Endometrial microvascular endothelial cells (primary cell): ENCODE data around the gene PIK3R1. TPM values are rescaled to one million over a fixed set of nuclear protein-coding genes. Genes with fewer than 3 reads are reported as not detected.
"Not testable (repeated sequence)": the region's sequence is repeated elsewhere in the genome, so short reads cannot be mapped to it uniquely, and the experiment has no call there.

Experiments used
- in situ Hi-C: cut with HindIII; loops from 2 replicates; pipeline ENCODE4 v1.10.0; 2017; ENCODE audit warnings: low sequenced_read_pairs, low pct_unique_long_range_greater_than_20kb; ENCODE audit errors: inconsistent ontology term
- total RNA-seq: library from RNA; depleted of rRNA; stranded (reverse); fragments of >200 nt; gene quantifications from one replicate; pipeline ENCODE4 v1.2.3, GENCODE V29; 2015; ENCODE audit errors: inconsistent ontology term

The PIK3R1 gene
- total RNA-seq, 1 donor from 2014 or later, result 22.7 TPM

DNA sequence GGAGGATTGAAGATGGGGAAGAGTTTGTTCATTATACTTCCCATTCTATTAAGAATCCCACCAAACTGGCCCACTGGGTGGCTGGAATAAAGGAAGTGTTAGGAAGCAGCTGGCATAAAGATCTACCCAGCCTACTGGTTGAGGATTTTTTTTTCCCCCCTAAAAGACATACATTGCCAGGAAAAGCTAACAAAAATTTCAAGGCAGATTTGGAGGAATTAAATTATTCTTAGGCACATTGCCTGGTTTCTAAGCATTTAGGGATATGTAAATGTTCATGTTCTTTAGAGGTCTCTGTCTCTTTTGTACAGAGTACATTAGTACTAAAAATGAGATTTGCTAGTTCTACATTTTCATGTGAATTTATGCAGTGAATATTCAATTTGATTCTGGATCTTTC is 8.3 kb downstream of the PIK3R1 start:
- in situ Hi-C loops, result no loop called here

DNA sequence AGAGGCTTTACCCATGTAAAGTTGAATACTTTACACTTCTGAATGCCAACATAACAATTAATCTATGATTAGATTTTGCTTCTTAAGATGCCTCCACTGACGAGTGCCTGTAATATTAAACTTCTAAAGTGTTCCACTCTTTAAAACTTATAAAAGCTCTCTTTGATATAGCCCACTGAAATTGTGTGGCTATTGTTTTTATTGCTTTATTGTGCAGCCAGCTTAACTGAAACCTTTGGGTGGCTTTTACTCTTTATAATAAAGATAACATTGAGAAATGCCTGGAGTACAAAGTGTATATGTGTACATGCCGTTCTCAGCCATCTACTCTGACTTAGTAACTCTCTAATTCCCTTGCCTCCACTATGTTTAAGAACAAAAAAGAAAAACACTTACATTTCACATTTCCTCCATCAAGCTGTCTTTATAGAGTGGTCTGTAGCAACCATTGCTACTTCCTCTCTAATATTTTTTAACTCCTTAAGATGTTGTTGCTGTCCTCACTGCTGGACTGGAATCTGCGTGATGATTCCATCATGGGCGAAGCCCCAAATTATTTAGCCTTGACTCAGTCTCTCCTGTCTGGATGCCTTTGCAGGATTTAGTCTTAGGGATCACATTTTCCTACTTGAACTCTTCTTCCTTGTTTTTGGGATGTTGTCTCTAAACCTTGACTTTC is 9.1 kb downstream of the PIK3R1 start:
- in situ Hi-C loops, result no loop called here

DNA sequence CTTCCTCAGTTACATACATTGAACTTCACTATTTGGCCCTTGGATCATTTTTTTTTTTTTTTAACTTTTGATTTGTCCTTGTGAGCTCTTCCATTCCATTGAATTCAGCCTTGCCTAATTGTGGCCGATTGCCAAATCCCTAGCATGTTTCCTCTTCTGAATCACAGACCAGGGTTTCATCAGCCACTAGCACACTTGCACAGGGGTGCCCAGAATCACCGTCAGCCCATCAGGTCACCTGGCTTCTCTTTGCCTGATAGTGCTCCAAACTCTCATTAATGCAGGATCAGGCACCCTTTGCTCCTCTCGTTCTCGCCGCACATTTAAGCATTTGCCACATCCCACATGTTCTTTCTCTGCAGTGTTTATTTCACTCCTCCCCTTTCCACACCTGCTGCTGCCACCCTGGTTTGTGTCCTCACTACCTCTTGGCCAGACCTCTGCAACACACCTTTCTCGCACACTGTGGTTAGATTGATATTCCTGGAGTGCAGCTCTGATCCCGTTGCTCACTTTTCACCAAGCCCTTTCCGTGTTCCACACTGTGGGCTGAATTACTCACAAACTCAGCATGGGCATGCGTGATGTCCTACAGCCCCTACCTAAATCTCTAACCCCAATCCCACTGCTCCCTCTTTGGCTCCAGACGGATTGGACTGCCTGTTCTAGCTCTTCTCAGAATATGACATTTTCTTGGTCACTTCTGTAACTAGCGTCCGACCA is 9.8 kb downstream of the PIK3R1 start:
- in situ Hi-C loops, result no loop called here

DNA sequence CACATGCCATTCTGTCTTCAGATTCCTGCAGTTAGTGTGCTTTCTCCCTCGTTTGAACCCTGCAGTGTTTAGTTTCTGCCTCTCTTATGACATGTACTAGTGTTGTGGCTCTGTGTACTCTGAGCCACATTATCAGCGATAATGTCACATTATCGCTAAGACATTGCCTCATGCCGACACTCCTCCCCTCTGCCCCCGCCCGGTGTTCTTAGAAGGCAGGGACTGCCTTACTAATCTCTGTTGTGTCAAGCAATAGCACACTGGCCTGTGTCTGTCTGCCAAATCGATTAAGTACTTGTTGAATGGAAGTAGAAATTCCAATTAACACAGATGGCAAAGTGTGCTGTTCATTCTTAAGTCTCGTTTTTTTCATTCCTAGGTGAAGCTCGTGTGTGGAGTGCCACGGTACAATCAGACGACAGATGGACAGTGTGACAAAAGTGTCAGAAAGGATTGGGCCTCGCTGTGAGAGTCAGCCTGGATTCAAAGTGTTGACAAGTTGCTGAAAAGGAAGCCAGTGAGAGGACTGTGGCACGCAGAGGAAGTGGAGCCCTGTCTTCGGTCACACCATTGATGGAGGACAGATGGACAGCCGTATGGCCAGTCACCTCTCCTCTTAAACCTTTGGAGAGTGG is 10.5 kb downstream of the PIK3R1 start:
- in situ Hi-C loops, result no loop called here

DNA sequence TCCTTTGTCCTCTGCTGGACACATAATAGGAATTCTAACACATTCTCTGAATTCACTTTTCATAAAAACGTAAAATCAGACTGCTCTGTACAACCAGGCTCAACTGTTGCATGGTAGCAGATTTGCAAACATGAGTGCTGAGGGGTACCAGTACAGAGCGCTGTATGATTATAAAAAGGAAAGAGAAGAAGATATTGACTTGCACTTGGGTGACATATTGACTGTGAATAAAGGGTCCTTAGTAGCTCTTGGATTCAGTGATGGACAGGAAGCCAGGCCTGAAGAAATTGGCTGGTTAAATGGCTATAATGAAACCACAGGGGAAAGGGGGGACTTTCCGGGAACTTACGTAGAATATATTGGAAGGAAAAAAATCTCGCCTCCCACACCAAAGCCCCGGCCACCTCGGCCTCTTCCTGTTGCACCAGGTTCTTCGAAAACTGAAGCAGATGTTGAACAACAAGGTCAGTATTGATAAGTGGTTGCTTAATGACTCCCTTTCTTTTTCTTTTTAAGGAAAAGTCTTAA is 11.1 kb downstream of the PIK3R1 start:
- in situ Hi-C loops, result no loop called here

DNA sequence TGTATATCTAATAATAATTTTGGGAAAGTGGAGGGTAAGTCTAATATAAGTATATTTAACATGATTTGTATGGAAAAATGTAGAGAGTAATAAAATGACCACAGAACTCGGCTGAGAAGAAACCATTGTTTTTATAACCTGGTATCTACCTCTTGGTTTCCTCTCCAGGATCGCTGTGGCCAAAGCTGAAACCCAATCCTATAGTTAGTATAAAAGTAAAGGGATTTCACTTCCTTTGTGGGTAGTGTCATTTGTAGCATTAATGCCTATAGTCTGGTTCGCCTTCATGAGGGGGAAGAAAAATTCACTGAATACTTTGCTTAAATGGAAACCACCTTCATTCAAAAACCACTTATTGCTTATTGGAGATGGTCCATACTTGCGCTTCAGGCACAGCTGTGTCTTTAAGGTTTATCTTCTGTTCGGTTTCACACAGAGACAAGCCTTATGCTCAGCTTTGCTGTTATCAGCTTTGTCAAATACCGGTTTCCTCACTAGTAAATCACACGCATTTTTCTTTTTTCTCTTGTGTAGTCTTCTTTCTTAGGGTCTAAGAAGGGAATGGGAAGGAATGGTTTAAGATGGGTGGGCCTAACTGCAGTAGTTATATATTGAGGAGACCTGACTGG is 12.1 kb downstream of the PIK3R1 start:
- in situ Hi-C loops, result no loop called here

DNA sequence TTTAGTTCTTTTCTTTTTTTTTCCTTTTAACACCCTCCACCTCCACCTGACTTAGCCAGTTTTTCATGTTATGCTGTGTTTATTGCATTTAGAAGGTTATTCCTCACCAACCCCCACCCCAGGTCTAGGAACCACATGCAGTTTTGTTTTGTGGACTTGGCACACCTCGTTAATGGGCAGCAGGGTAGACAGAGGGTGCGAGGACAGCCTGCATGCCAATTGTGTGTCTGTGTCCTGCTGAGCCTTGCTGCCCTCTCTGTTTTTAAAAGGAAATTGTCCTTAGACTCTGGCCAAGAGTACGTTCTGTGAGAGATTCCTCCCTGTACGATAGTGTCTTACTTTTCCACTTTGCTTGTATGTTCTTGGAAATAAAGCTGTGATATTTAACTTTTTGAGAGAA is 13.9 kb downstream of the PIK3R1 start:
- in situ Hi-C loops, result no loop called here

DNA sequence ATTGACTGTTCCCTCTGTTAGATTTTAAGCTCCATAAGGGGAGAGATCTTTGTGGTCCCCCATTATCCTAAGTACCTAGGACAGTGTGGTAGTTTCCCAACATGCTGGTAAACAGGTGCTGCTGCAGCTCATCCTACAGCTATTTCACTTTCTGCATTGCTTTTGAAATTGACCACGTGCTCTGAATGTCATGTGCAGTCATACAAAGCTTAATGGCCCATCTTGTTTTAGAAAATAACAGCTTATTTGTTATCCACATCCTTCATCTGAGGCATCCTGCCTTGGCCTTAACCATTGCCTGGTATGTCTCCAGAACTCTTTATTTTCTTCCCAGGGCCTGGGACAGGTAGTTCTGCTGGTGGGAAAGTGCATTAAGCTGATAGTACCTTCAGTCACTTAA is 14.7 kb downstream of the PIK3R1 start:
- in situ Hi-C loops, result no loop called here

DNA sequence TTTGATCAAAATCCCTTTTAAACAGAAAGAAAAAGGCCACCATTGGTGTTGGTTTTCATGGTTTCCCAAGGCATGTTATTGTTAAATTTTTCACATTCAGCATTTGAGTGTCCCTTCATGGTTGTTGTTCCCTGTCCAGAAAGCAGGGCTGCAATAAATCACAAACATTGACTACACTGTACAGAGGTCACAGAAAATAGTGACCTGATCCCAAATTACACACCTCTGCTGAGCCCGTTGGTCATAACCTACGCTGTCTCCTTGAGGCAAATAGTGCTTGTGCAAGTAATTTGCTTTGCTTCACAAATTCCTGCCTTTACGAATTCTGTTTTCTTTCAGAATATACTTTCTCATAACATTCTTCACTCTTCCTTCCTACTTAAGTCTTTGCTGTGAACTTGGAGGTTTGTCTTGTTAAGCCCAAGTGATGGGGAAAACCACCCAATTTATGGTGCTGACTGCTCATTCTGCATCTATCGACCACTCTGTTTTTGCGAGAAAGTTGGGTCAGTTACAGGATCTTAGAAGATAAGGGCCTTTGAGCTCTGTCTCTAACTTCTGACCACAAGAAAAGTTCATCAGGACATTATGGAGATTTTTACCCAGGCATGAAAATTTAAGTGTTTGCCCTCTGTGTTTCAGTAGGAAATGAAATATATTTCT is 16.0 kb downstream of the PIK3R1 start:
- in situ Hi-C loops, result no loop called here

DNA sequence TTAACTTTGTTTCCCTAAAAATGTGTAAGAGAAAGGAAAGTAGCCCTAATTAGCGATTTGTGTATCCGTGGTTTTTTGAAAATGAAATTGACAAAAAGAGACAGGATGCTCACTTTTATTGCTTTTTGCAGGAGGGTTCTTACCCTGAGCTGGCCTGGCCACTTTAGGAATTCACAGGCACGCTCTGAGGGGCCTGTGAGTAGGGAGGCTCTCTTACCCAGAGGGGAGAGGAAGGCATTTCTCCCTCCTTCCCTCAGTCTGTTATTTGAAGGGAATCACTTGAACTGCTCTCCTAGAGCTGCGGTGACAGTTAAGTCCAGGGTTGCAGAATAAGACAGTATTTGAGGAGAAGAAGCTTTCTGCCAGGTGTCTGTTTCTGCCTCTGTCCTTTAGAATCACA is 16.7 kb downstream of the PIK3R1 start:
- in situ Hi-C loops, result no loop called here

DNA sequence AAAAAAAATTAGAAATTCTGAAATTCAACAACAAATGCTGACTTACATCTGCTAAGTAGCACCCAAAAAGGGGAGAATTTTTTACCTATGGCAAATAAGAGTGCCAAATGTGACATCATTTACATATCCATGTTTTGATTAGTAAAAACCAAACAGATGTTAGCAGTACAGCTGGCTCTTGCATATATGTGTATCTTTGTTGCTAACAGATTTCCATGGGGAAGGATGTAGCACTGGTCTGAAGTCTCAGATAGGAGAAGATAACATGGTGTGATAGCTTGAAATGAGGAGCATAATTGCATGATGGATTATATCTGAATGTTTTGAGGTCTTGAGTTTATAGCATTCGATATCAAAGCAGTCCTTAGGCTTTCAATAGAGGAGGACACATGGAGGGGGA is 17.5 kb downstream of the PIK3R1 start:
- in situ Hi-C loops, result no loop called here

DNA sequence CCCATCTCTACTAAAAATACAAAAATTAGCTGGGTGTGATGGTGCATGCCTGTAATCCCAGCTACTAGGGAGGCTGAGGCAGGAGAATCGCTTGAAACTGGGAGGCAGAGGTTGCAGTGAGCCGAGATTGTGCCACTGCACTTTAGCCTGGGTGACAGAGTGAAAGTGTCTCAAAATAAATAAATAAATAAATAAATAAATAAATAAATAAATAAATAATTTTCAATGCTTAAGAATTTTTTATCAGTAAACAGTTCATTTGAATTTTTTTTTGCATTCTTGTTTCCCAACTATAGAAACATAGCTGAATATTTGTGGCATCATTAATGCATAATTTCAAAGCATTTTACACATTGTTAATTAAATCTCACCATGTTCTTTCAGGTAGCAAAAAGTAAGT is 19.7 kb downstream of the PIK3R1 start:
- in situ Hi-C loops, result not testable (repeated sequence)

DNA sequence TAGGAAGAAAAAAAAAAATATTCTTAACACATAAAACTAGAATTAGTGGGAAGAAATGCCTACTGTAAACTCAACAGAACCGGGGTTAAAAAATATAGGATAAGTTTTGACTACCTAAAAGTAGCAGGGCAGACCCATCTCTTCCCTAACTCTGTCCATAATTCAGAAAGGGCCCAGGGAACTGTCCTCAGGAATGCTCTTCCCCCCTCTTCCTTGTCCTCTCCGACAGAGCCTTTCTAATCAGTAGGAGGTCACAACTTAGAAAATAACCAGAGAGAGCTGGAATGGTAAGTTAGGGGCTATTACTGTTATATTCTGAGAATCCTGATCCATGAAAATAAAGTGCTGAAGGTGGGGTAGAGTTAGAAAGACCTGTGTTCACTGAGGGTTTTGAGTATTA is 22.2 kb downstream of the PIK3R1 start:
- in situ Hi-C loops, result no loop called here

DNA sequence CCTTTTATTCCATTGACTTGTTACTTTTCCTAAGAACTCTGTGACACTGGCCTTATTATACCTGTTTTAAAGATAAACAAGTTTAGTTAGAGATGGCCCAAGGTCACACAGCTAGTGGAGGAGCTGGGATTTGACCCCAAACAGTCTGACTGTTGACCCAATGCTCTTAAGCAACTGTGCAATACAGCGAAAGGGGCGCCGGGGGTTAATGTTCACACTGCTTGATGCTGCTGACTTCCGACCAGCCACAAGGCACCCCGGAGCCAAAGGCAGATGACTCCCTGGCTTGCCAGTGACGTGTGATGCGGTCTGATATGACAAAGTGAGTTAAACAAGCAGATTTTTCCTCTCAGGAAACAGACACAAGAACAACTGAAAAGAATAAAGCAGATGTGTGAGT is 23.9 kb downstream of the PIK3R1 start:
- in situ Hi-C loops, result no loop called here

DNA sequence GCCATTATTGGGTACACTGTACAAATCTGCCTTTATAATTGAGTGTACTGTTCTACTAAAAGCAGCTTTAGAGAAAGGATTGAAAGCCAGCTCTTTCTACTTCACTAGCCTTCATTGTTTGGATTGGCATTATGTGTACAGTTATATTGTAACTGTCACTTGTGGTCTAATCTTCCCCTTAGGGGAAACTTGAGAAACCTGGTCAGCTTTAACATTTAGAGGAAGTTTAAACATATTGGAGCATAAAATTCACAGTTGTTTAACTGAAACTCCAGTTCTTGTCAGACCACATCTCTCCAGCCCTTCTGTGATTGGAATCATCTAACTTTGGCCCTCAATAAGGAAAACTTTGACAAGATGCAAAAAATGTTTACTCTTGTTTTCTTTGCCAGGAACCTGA is 24.6 kb downstream of the PIK3R1 start:
- in situ Hi-C loops, result no loop called here

DNA sequence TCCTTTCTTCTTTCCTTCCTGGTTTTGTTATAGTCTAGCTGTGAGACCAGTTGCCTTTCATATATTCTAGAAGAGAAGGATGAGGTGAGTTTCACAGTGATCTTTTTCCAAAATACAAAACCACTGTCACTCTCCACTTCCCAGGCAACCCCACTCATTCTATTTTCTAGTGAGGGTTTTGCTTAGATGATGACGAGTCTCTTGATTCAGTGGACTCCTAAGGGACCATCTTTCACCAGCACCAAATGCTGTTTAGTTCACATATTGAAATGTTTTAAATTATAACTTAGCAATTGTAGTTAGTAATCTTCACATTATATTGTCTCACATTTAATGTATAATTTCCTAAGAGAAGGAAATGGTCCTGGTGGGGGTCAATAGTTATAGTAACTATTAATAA is 25.2 kb downstream of the PIK3R1 start:
- in situ Hi-C loops, result no loop called here

DNA sequence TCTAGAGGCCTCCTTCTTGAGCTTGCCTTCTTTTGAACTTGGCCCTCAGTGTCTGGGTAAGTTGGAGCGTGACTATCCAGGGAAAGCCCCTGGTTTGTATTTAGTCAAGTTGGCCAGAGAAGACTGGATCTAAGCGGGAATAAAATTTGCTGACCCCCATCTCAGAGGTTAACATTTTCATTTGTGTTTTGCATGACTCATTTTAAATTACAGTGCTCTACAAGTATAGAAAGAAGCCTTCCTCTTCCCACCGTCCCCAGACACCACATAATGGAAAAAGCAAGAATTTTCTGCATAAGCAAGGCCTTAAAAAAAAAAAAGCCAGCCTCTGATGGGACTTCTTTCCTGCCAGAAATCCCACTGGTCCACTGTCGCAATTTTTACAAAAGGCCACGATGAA is 27.2 kb downstream of the PIK3R1 start:
- in situ Hi-C loops, result no loop called here

DNA sequence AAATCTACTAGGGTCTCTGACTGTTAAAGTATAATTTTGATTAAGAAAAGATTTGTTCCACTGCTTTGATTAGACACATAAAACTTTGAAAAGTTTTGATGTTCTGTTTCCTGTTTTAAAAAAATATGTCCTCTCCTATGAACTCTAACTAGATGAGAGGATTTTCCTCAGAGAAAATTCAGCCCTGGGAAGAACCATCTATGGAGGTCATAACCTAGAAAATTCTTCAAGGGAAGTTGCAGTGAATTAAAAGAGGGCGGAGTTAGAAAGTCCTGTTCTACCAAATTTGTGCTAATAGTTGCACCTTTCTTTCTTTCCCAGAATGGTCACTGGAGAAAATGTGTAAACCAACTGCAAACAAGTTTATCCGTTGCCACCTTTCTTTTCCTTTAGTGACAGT is 27.7 kb downstream of the PIK3R1 start:
- in situ Hi-C loops, result no loop called here

DNA sequence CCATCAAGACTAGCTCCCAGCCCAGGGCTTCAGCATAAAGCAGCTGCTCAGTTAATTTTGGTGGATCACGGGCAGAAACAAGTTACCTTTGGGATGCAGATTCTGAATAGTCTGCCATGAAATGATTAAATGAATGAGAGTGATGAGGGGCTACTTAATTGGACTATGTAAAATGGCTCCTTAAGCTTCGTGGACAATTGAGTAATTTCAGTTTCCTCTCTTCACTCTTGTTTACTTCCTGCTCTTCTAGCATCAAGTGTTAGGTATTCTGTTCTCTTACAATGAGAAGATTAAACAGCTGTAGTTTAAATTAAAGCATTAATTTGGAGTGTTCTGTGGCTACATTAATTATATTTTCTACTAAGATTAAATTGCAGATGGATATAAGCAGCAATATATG is 28.1 kb downstream of the PIK3R1 start:
- in situ Hi-C loops, result no loop called here
